A673 (cell line): ENCODE measurements around the gene SMIM20. TPM values are rescaled to one million over a fixed set of nuclear protein-coding genes. Genes with fewer than 3 reads are reported as not detected.

Experiments used
- BruUV-seq: library from RNA; stranded (reverse); fragments of 400-500 nt; replicated peaks from 2 replicates; lab custom pipeline; 2021; lab: Mats Ljungman, UMichigan
- CTCF ChIA-PET: fragments of 300-600 bp; sonication (Branson Sonifier 250); formaldehyde crosslinking; loops from one replicate; lab custom pipeline; 2022; ENCODE audit warnings: antibody characterized with exemption; lab: Charles Lee
- POLR2A ChIA-PET: fragments of 300-600 bp; sonication (Branson Sonifier 250); formaldehyde crosslinking; loops from one replicate; lab custom pipeline; 2022; ENCODE audit warnings: antibody characterized with exemption; ENCODE audit not compliant: low non-redundant PET; lab: Charles Lee
- DNase-seq: peaks from one replicate; pipeline ENCODE4 v3.0.0-alpha.2; 2015; ENCODE audit warnings: low spot score
- H3K27ac ChIP-seq: fragments of 200-600 bp; sonication (generic); 2 replicates; pipeline ENCODE4 v1.5.1; 2016; ENCODE audit warnings: mixed run types, low read depth, mild to moderate bottlenecking, mixed read lengths, antibody characterized with exemption, low read length; ENCODE audit not compliant: poor library complexity, severe bottlenecking
- H3K27me3 ChIP-seq: fragments of 200-600 bp; sonication (generic); replicated peaks from 2 replicates; pipeline ENCODE4 v1.6.1; 2017; ENCODE audit warnings: mixed run types, low read depth, mild to moderate bottlenecking, mixed read lengths, antibody characterized with exemption, low read length; ENCODE audit not compliant: insufficient read depth, poor library complexity
- H3K36me3 ChIP-seq: fragments of 200-600 bp; sonication (generic); 2 replicates; pipeline ENCODE4 v1.6.1; 2016; ENCODE audit warnings: mixed run types, mild to moderate bottlenecking, mixed read lengths, antibody characterized with exemption, low read length; ENCODE audit not compliant: insufficient read depth, poor library complexity, severe bottlenecking
- H3K4me1 ChIP-seq: fragments of 200-600 bp; sonication (generic); 2 replicates; pipeline ENCODE4 v1.6.1; 2017; ENCODE audit warnings: mixed run types, mild to moderate bottlenecking, mixed read lengths, antibody characterized with exemption, low read length; ENCODE audit not compliant: insufficient read depth, poor library complexity, severe bottlenecking
- H3K4me3 ChIP-seq: fragments of 200-600 bp; sonication (generic); 2 replicates; pipeline ENCODE4 v1.5.1; 2016; ENCODE audit warnings: low read depth, mixed run types, mild to moderate bottlenecking, mixed read lengths, low read length; ENCODE audit not compliant: poor library complexity, severe bottlenecking
- H3K9me3 ChIP-seq: fragments of 200-600 bp; sonication (generic); 2 replicates; pipeline ENCODE4 v1.6.1; 2016; ENCODE audit warnings: mixed run types, low read depth, mild to moderate bottlenecking, mixed read lengths, antibody characterized with exemption, low read length; ENCODE audit not compliant: poor library complexity, severe bottlenecking
- EZH2 ChIP-seq: fragments of 200-600 bp; sonication (generic); IDR thresholded peaks from 2 replicates; pipeline ENCODE4 v1.6.1; 2017; ENCODE audit warnings: borderline replicate concordance, low read depth, mild to moderate bottlenecking, mixed read lengths, antibody characterized with exemption, low read length; ENCODE audit not compliant: poor library complexity, severe bottlenecking
- intact Hi-C: fragments of 100-400 bp; cut with micrococcal nuclease; formaldehyde crosslinking; loops from one replicate; pipeline ENCODE4 v1.10.0; 2022; ENCODE audit not compliant: unreplicated experiment
- total RNA-seq: library from RNA; stranded (reverse); gene quantifications from 2 replicates; pipeline ENCODE4 v1.2.3, GENCODE V29; 2021
- TF ChIP-seq, protein P1 (sequence below): fragments of 300-800, 200-600 bp; sonication (generic); conservative IDR thresholded peaks from 2 replicates; pipeline ENCODE4 v1.5.1; 2017; ENCODE audit warnings: low read depth, mild to moderate bottlenecking, antibody characterized with exemption, low read length, moderate library complexity, mixed read lengths

Gene SMIM20
- total RNA-seq, 1 experiment from 2014 or later: 25.2 TPM

DNA sequence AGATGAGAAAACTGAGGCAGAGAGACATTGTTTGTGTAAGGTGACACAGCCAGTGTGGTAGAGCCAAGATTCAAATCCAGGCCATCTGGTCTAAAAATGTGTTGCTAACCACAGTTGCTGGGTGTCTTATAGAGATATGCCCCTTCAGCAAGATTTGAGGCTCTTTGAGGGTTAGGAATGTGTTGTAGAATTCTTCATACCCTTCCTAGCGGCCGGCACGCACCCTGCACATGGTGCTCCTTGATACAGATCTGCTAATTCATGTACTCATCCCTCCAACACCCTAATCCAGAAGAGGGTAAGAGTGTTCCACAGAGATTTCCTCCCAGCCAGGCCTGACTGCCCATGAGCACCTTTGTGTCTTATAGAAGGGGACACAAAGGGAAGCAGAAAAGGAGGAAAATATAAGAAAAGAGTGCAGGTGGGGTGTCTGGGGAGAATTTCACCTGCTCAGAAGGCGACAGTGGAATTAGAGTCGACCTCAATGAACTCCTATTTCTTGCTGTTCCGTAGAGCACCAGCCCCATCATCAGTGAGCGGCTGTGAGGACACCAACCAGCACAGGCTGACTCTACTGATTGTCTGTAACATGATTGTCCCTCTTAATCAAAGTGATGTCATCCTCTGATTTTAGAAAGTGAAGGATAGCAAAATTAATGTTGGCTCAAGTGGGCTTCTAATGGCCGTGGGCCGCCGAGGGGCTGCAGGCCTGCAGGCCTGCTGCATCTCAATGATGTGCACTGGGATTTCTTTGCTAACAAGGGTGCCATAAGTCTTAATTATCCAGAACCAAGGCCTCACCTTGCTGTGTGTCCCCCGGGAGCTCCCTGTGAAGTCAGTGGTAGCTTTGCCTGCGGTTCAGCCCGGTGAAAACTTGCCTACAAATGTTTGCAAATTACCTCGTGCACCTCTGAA, 24.2 kb upstream of the SMIM20 start:
- TF ChIP-seq EZH2: no peak
- TF ChIP-seq, protein P1, sequence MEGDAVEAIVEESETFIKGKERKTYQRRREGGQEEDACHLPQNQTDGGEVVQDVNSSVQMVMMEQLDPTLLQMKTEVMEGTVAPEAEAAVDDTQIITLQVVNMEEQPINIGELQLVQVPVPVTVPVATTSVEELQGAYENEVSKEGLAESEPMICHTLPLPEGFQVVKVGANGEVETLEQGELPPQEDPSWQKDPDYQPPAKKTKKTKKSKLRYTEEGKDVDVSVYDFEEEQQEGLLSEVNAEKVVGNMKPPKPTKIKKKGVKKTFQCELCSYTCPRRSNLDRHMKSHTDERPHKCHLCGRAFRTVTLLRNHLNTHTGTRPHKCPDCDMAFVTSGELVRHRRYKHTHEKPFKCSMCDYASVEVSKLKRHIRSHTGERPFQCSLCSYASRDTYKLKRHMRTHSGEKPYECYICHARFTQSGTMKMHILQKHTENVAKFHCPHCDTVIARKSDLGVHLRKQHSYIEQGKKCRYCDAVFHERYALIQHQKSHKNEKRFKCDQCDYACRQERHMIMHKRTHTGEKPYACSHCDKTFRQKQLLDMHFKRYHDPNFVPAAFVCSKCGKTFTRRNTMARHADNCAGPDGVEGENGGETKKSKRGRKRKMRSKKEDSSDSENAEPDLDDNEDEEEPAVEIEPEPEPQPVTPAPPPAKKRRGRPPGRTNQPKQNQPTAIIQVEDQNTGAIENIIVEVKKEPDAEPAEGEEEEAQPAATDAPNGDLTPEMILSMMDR: no peak
- no peak overlapping the region for H3K4me3 ChIP-seq
- no peaks in the 10 kb centered on the region for H3K4me1 ChIP-seq
- no peak for DNase-seq
- no peak overlapping the region for H3K27ac ChIP-seq
- H3K27me3 ChIP-seq: no peaks in the 10 kb centered on the region
- H3K9me3 ChIP-seq: no peaks in the 10 kb centered on the region
- BruUV-seq: no TSS peak
- H3K36me3 ChIP-seq: no peaks in the 10 kb centered on the region
- POLR2A ChIA-PET: no interaction called here
- CTCF ChIA-PET: no interaction called here
- intact Hi-C loops: no loop called here

DNA sequence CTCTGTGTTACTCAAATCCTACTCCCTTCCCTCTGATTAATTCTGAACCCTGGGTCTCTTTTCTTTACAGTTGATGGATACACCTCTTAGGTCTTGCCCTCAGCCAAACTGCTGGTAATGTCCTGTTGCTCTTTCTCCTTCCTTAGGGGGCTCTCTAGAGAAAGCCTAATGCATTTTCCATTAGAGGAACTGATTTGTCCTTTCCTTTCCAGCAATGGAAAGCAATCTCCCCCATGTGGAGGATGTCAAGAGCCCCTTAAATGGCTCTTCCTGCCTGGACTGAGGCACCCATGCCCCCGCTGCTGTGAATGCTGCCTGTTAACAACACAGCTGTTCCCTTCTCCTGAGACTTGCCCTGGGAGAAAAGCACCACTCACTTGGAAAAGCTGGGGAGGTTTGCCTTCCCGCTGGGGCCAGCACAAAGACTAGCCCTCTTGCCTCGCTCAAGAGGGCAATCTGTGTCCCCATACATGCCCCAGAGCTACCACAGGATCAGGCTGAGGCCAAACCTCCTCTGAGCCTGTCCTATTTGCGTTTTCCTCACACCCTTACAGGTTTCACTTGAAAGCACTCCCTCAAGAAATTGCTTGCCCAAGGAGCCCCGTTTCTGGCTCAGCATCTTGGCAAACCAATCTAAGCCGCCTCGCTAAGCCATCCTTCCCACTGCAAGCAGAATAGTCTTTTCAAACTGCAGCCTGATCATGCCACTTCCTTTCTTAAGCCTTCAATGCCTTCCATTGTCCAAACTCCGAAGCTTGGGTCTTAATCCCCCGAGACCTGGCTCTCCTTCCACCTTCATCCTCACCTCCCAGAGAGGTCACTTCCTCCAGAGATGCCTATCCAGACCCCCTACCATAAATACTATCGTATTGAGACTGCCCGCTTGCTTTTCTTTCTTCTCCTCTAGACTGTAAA, 23.2 kb upstream of the SMIM20 start:
- intact Hi-C loops: no loop called here
- H3K27ac ChIP-seq: no peak overlapping the region

DNA sequence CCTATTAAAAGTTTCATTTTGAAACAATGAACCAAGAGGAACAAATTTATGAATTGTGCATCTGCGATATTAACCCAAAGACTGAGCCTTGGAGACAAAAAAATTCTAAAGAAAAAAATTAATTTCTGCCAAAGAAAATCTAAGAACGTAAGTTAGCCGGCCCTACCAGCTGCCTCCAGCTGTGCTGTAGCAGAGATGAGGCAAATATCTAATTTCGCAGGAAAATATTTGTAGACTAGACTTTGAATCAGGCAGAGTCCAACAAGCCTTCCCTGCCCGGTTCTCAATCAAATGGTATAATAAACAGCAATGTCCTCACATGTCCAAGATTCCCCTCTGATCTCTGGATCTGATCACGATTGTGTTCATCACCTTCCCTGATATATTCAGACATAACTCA, 21.2 kb upstream of the SMIM20 start:
- TF ChIP-seq, protein P1: no peak
- TF ChIP-seq EZH2: no peak
- intact Hi-C loops: no loop called here
- POLR2A ChIA-PET: no interaction called here
- no peaks in the 10 kb centered on the region for H3K4me1 ChIP-seq
- H3K4me3 ChIP-seq: no peak overlapping the region
- CTCF ChIA-PET: no interaction called here
- no peaks in the 10 kb centered on the region for H3K9me3 ChIP-seq
- H3K27me3 ChIP-seq: no peaks in the 10 kb centered on the region
- no TSS peak for BruUV-seq
- no peak overlapping the region for H3K27ac ChIP-seq
- DNase-seq: no peak
- no peaks in the 10 kb centered on the region for H3K36me3 ChIP-seq

More for the DNA sequence above, 23.2 kb upstream of the SMIM20 start:
- CTCF ChIA-PET: no interaction called here
- Histone ChIP-seq H3K4me3 (no peak overlapping the region), H3K36me3 (no peaks in the 10 kb centered on the region), H3K4me1 (no peaks in the 10 kb centered on the region), H3K9me3 (no peaks in the 10 kb centered on the region), H3K27me3 (no peaks in the 10 kb centered on the region)
- no peak for DNase-seq
- no TSS peak for BruUV-seq
- POLR2A ChIA-PET: no interaction called here
- no peak for TF ChIP-seq EZH2
